ENCODE data around the gene ASIP. TPM values are rescaled to one million over a fixed set of nuclear protein-coding genes. Genes with fewer than 3 reads are reported as not detected.

ASIP gene
- polyA plus RNA-seq, 3 donors, result 0.40 TPM; not detected in 2

GRCh38 chr20:34299556-34300255 is 58.5 kb downstream of the ASIP start:
- no peak overlapping the region for H2AFZ ChIP-seq (ENCODE audit: insufficient read depth, low read depth, low read length, poor library complexity, severe bottlenecking)
- peaks cover 0 to 4% of the 10 kb centered on the region in 2 donors for H3K36me3 ChIP-seq (replicated peaks in 1 of 2; ENCODE audit: control insufficient read depth in 1 of 2, insufficient read depth in 2 of 2, low read length in 2 of 2)
- no peak overlapping the region for H3K4me3 ChIP-seq (replicated peaks in 1 of 3; ENCODE audit: low read depth in 2 of 3, low read length in 3 of 3)
- DNase-seq, result peak in 2 of 3 donors; percentile 26 to 40
- H3K27me3 Mint-ChIP-seq (ENCODE audit: low read depth in 3 of 3), result peaks cover 0 to 2% (median 2%) of the 10 kb centered on the region in 3 donors
- no peak for TF ChIP-seq CTCF (IDR thresholded peaks at IDR 0.05)
- H3K4me1 ChIP-seq (ENCODE audit: control insufficient read depth in 1 of 2, insufficient read depth in 2 of 2, low read length in 2 of 2), result peaks cover 35 to 38% of the 10 kb centered on the region in 2 donors
- H3K4me1 Mint-ChIP-seq, result peaks cover 19% of the 10 kb centered on the region
- no peak overlapping the region for H3K27ac ChIP-seq (ENCODE audit: low read depth in 1 of 2, low read length in 2 of 2)
- peaks cover under 1 to 10% of the 10 kb centered on the region in 2 donors for H3K36me3 Mint-ChIP-seq
- H3K27me3 ChIP-seq (ENCODE audit: control insufficient read depth in 2 of 2, insufficient read depth in 2 of 2, low read length in 2 of 2), result no peaks in the 10 kb centered on the region
- no peak overlapping the region for H3K27ac Mint-ChIP-seq
- intact Hi-C loops (cut with micrococcal nuclease), result loop anchor here (5.0 kb wide), 4 partner anchors 63 to 307 kb away; partner anchors contain the start of genes EIF2S2 (in 1 of the 2), ITCH (in 1 of the 2) and RALY (in 1 of the 2)
- no peak overlapping the region for H3K4me3 Mint-ChIP-seq
- H3K4me2 ChIP-seq (replicated peaks; ENCODE audit: extremely low read depth, low read length, poor library complexity, severe bottlenecking), result no peak overlapping the region
- peaks cover 4% of the 10 kb centered on the region for H4K20me1 ChIP-seq (ENCODE audit: insufficient read depth, low read length)
- peaks cover 59% of the 10 kb centered on the region for H3K79me2 ChIP-seq (ENCODE audit: insufficient read depth, low read length)
- peaks cover 0 to 4% (median 0%) of the 10 kb centered on the region in 7 donors for H3K9me3 Mint-ChIP-seq
- no peak overlapping the region for H3K9ac ChIP-seq (ENCODE audit: insufficient read depth, low read length, poor library complexity, severe bottlenecking)
- WGBS (ENCODE audit: insufficient coverage), result 0% methylated on average over 2 of the region's 11 CpGs
- H3K9me3 ChIP-seq (replicated peaks in 1 of 2; ENCODE audit: control insufficient read depth in 1 of 2, insufficient read depth in 1 of 2, low read length in 2 of 2), result no peaks in the 10 kb centered on the region

GRCh38 chr20:34300256-34300806 is 59.1 kb downstream of the ASIP start:
- Histone ChIP-seq H3K79me2 (ENCODE audit: insufficient read depth, low read length) (peaks cover 54% of the 10 kb centered on the region), H3K4me2 (replicated peaks; ENCODE audit: extremely low read depth, low read length, poor library complexity, severe bottlenecking) (no peak overlapping the region)

More at GRCh38 chr20:34300256-34300806, 59.1 kb downstream of the ASIP start:
- H3K9ac ChIP-seq (ENCODE audit: insufficient read depth, low read length, poor library complexity, severe bottlenecking), result no peak overlapping the region
- H3K9me3 ChIP-seq (replicated peaks in 1 of 2; ENCODE audit: control insufficient read depth in 1 of 2, insufficient read depth in 1 of 2, low read length in 2 of 2), result no peaks in the 10 kb centered on the region
- Mint-ChIP-seq H3K27me3 (ENCODE audit: low read depth in 3 of 3) (peaks cover 0 to 2% (median 2%) of the 10 kb centered on the region in 3 donors), H3K9me3 (peaks cover 0 to 4% (median 0%) of the 10 kb centered on the region in 7 donors), H3K4me1 (peaks cover 20% of the 10 kb centered on the region), H3K4me3 (no peak overlapping the region), H3K36me3 (peaks cover 0 to 7% of the 10 kb centered on the region in 2 donors), H3K27ac (no peak overlapping the region)
- no peak for DNase-seq
- no peak overlapping the region for H3K27ac ChIP-seq (ENCODE audit: low read depth in 1 of 2, low read length in 2 of 2)
- no peak overlapping the region for H3K4me3 ChIP-seq (replicated peaks in 1 of 3; ENCODE audit: low read depth in 2 of 3, low read length in 3 of 3)
- TF ChIP-seq CTCF (IDR thresholded peaks at IDR 0.05), result no peak
- intact Hi-C loops (cut with micrococcal nuclease), result loop anchor here (5.0 kb wide), 4 partner anchors 62 to 308 kb away; partner anchors contain the start of genes EIF2S2 (in 1 of the 2), ITCH (in 1 of the 2) and RALY (in 1 of the 2)
- H3K4me1 ChIP-seq (ENCODE audit: control insufficient read depth in 1 of 2, insufficient read depth in 2 of 2, low read length in 2 of 2), result peaks cover 37 to 40% of the 10 kb centered on the region in 2 donors
- WGBS (ENCODE audit: insufficient coverage), result 96% methylated on average over 2 of the region's 3 CpGs
- no peaks in the 10 kb centered on the region for H3K36me3 ChIP-seq (replicated peaks in 1 of 2; ENCODE audit: control insufficient read depth in 1 of 2, insufficient read depth in 2 of 2, low read length in 2 of 2)
- no peak overlapping the region for H2AFZ ChIP-seq (ENCODE audit: insufficient read depth, low read depth, low read length, poor library complexity, severe bottlenecking)
- no peaks in the 10 kb centered on the region for H3K27me3 ChIP-seq (ENCODE audit: control insufficient read depth in 2 of 2, insufficient read depth in 2 of 2, low read length in 2 of 2)
- H4K20me1 ChIP-seq (ENCODE audit: insufficient read depth, low read length), result peaks cover 4% of the 10 kb centered on the region

Measured in CD14-positive monocyte (primary cell).